Adrenal gland (tissue), 12 donors: ENCODE data around the gene STRADA. TPM values are rescaled to one million over a fixed set of nuclear protein-coding genes. Genes with fewer than 3 reads are reported as not detected.
A peak's percentile ranks its signal among the peaks of the same experiment; 100 is the strongest.

Experiments used
- DNase-seq, 7 donors: peaks; one replicate each; pipeline ENCODE4 v3.0.0-alpha.2; 2019 to 2020
- H3K27ac ChIP-seq, 5 donors: fragments of 200-600 bp; sonication (generic) in 4 of 5; 1 replicate in 3 of 5; 2 replicates in 2 of 5; pipeline versions ENCODE4 v1.5.1 to v1.8.0; 2016 to 2020; ENCODE audit warnings: mild to moderate bottlenecking in 1 of 5
- H3K27me3 ChIP-seq: fragments of 200-600 bp; 2 replicates; pipeline ENCODE4 v1.8.0; 2021
- H3K36me3 ChIP-seq, 2 donors: fragments of 200-600 bp; replicated peaks in 1 of 2; 1 replicate in 1 of 2; 2 replicates in 1 of 2; pipeline versions ENCODE4 v1.5.1 to v1.8.0; 2018 to 2022
- H3K4me1 ChIP-seq, 2 donors: fragments of 200-600 bp; replicated peaks in 1 of 2; 1 replicate in 1 of 2; 2 replicates in 1 of 2; pipeline versions ENCODE4 v1.5.1 to v1.8.0; 2018 to 2021
- H3K4me3 ChIP-seq, 4 donors: fragments of 200-600 bp; sonication (generic) in 3 of 4; one replicate each; pipeline ENCODE4 v1.5.1; 2016 to 2018
- H3K9me3 ChIP-seq, 3 donors: fragments of 200-600 bp; sonication (generic) in 1 of 3; replicated peaks in 1 of 3; 1 replicate in 2 of 3; 2 replicates in 1 of 3; pipeline versions ENCODE4 v1.5.1 to v1.8.0; 2016 to 2021
- CTCF ChIP-seq, 6 experiments: fragments of 450-650 bp in 4 of 6; fragments of 200-600 bp in 2 of 6; sonication (generic) in 1 of 6; IDR thresholded peaks; 1 replicate in 5 of 6; 2 replicates in 1 of 6; pipeline versions ENCODE4 v1.5.1 to v1.8.0; 2016 to 2021; ENCODE audit warnings: antibody characterized with exemption in 6 of 6, mild to moderate bottlenecking in 2 of 6, moderate library complexity in 1 of 6
- POLR2A ChIP-seq, 2 donors: fragments of 450-650 bp; IDR thresholded peaks; one replicate each; pipeline ENCODE4 v1.6.1; 2017; ENCODE audit warnings: antibody characterized with exemption in 2 of 2, mild to moderate bottlenecking in 2 of 2, moderate library complexity in 1 of 2
- WGBS, 4 donors: extraction: QIAGEN DNeasy Blood & Tissue Kit in 2 of 4; methylation state at CpG; one replicate each; pipeline versions ENCODE4 v1.1.5 to v1.1.7; 2013 to 2017; 5-methylcytosine and 5-hydroxymethylcytosine counted together
- intact Hi-C, 2 donors: fragments of 100-400 bp; cut with DNase I; formaldehyde crosslinking; loops; one replicate each; pipeline versions ENCODE4 v1.14.1 to v1.15.0; 2022 to 2023
- polyA plus RNA-seq, 3 donors: library from polyadenylated mRNA; stranded (reverse); fragments of 200-250 nt in 2 of 3; fragments of 350-450 nt in 1 of 3; fragmentation: Illumina TruSeq in 1 of 3; extraction: RNeasy Lipid Tissue Mini Kit (QIAGEN cat#74804) in 1 of 3; gene quantifications; one replicate each; pipeline ENCODE4 v1.2.3, GENCODE V29; 2013 to 2014
- total RNA-seq, 9 donors: library from RNA; depleted of rRNA in 4 of 9; stranded (reverse); fragments of >200 nt in 4 of 9; fragments of 120-200 nt in 1 of 9; fragmentation: NEBNext Ultra II Directional in 1 of 9; extraction: Animal tissue kit (Norgen Biotek cat#: 25700) in 1 of 9; gene quantifications; one replicate each; pipeline versions ENCODE4 v1.1.0 to v1.2.4, GENCODE V29; 2013 to 2023
- donor health status: healthy with polysubstance abuse.
- donor health status: Bipolar disorder and iron deficiency.
- donor health status: DM: yes; HTN: yes; CAD: no.
- donor health status: DM: no; HTN: no; CAD: no.
- donor health status: DM: no; HTN: no; CAD: no.
- donor health status: DM: yes; HTN: yes; CAD: no.

STRADA gene
- total and polyA plus RNA-seq, 12 donors, result 16.7 to 91.1 (median 37.5) TPM

GRCh38 chr17:63685578-63685977 is 56.0 kb downstream of the STRADA start:
- no peaks in the 10 kb centered on the region for H3K27me3 ChIP-seq
- no peak overlapping the region for H3K27ac ChIP-seq
- peaks cover 0 to 52% of the 10 kb centered on the region in 2 donors for H3K36me3 ChIP-seq
- no peak for DNase-seq
- WGBS, 4 donors, result 94 to 97% (median 95%) methylated on average over 3 of the region's 3 CpGs
- peaks cover 9 to 11% of the 10 kb centered on the region in 2 donors for H3K4me1 ChIP-seq
- intact Hi-C loops, result no loop called here
- H3K9me3 ChIP-seq, result no peaks in the 10 kb centered on the region
- no peak for TF ChIP-seq POLR2A (IDR thresholded peaks at IDR 0.05)
- TF ChIP-seq CTCF (IDR thresholded peaks at IDR 0.05), result no peak
- no peak overlapping the region for H3K4me3 ChIP-seq

GRCh38 chr17:63685041-63685440 is 56.6 kb downstream of the STRADA start:
- no peak for TF ChIP-seq CTCF (IDR thresholded peaks at IDR 0.05)
- no peak for TF ChIP-seq POLR2A (IDR thresholded peaks at IDR 0.05)
- WGBS, 4 donors, result 25 to 40% (median 29%) methylated on average over 2 of the region's 2 CpGs
- H3K36me3 ChIP-seq, result peaks cover 0 to 47% of the 10 kb centered on the region in 2 donors
- DNase-seq, result peak in 5 of 7 donors; percentile 50 to 69 (median 54)
- H3K27me3 ChIP-seq, result no peaks in the 10 kb centered on the region
- H3K4me1 ChIP-seq, result peaks cover 9 to 11% of the 10 kb centered on the region in 2 donors
- no peak overlapping the region for H3K4me3 ChIP-seq
- intact Hi-C loops, result no loop called here
- no peaks in the 10 kb centered on the region for H3K9me3 ChIP-seq
- no peak overlapping the region for H3K27ac ChIP-seq

GRCh38 chr17:63682981-63683380 is 58.6 kb downstream of the STRADA start:
- no peak for DNase-seq
- H3K4me3 ChIP-seq, result no peak overlapping the region
- intact Hi-C loops, result no loop called here
- peaks cover 0 to 26% of the 10 kb centered on the region in 2 donors for H3K36me3 ChIP-seq
- H3K4me1 ChIP-seq, result peaks cover 11 to 12% of the 10 kb centered on the region in 2 donors
- TF ChIP-seq CTCF (IDR thresholded peaks at IDR 0.05) (no peak), POLR2A (IDR thresholded peaks at IDR 0.05) (no peak)
- no peaks in the 10 kb centered on the region for H3K27me3 ChIP-seq
- H3K9me3 ChIP-seq, result no peaks in the 10 kb centered on the region
- H3K27ac ChIP-seq, result no peak overlapping the region

GRCh38 chr17:63682441-63682840 is 59.2 kb downstream of the STRADA start:
- DNase-seq, result no peak
- TF ChIP-seq POLR2A (IDR thresholded peaks at IDR 0.05) (no peak), CTCF (IDR thresholded peaks at IDR 0.05) (no peak)
- Histone ChIP-seq H3K27ac (no peak overlapping the region), H3K4me3 (no peak overlapping the region), H3K9me3 (no peaks in the 10 kb centered on the region), H3K27me3 (no peaks in the 10 kb centered on the region), H3K36me3 (peaks cover 0 to 24% of the 10 kb centered on the region in 2 donors), H3K4me1 (peaks cover 11 to 18% of the 10 kb centered on the region in 2 donors)
- WGBS, 4 donors, result 88 to 100% (median 100%) methylated on average over 1 of the region's 1 CpG
- intact Hi-C loops, result no loop called here
